MM.1S (cell line): ENCODE measurements around the gene ST8SIA5.

Source experiments
- DNase-seq: peaks from one replicate; pipeline ENCODE4 v3.0.0-alpha.2; 2015
- H2AFZ ChIP-seq: fragments of 300-600 bp; sonication (generic); 2 replicates; pipeline ENCODE4 v1.6.0; 2016; ENCODE audit warnings: antibody characterized with exemption, low read length
- H3F3A ChIP-seq: fragments of 300-600 bp; sonication (generic); 2 replicates; pipeline ENCODE4 v1.6.1; 2016; ENCODE audit warnings: mild to moderate bottlenecking, antibody characterized with exemption, low read length, moderate library complexity, mixed read lengths; ENCODE audit not compliant: insufficient read depth
- H3K27ac ChIP-seq: fragments of 300-600 bp; sonication (generic); 2 replicates; pipeline ENCODE4 v1.5.1; 2016; ENCODE audit warnings: mild to moderate bottlenecking, low read length
- H3K27me3 ChIP-seq: fragments of 300-600 bp; sonication (generic); replicated peaks from 2 replicates; pipeline ENCODE4 v1.6.0; 2016; ENCODE audit warnings: low read length; ENCODE audit not compliant: insufficient read depth
- H3K36me3 ChIP-seq: fragments of 300-600 bp; sonication (generic); replicated peaks from 2 replicates; pipeline ENCODE4 v1.6.1; 2016; ENCODE audit warnings: mild to moderate bottlenecking, low read length, mixed read lengths; ENCODE audit not compliant: insufficient read depth
- H3K4me1 ChIP-seq: fragments of 300-600 bp; sonication (generic); 2 replicates; pipeline ENCODE4 v1.6.1; 2016; ENCODE audit warnings: low read length, mixed read lengths
- H3K4me2 ChIP-seq: fragments of 300-600 bp; sonication (generic); 2 replicates; pipeline ENCODE4 v1.6.0; 2016; ENCODE audit warnings: low read depth, low read length
- H3K4me3 ChIP-seq: fragments of 300-600 bp; sonication (generic); 2 replicates; pipeline ENCODE4 v1.5.1; 2016; ENCODE audit warnings: low read length, mixed read lengths
- H3K79me2 ChIP-seq: fragments of 300-600 bp; sonication (generic); 2 replicates; pipeline ENCODE4 v1.6.1; 2016; ENCODE audit warnings: mixed run types, low read length, mixed read lengths
- H3K9ac ChIP-seq: fragments of 300-600 bp; sonication (generic); 2 replicates; pipeline ENCODE4 v1.6.1; 2016; ENCODE audit warnings: low read length, mixed read lengths
- H3K9me2 ChIP-seq: fragments of 300-600 bp; sonication (generic); replicated peaks from 2 replicates; pipeline ENCODE4 v1.6.1; 2016; ENCODE audit warnings: mild to moderate bottlenecking, low read length, mixed read lengths; ENCODE audit not compliant: insufficient read depth
- H3K9me3 ChIP-seq: fragments of 300-600 bp; sonication (generic); replicated peaks from 2 replicates; pipeline ENCODE4 v1.6.1; 2016; ENCODE audit warnings: mild to moderate bottlenecking, low read length, mixed read lengths; ENCODE audit not compliant: insufficient read depth
- H4K20me1 ChIP-seq: fragments of 300-600 bp; sonication (generic); 2 replicates; pipeline ENCODE4 v1.6.1; 2016; ENCODE audit warnings: mild to moderate bottlenecking, low read length, moderate library complexity, mixed read lengths; ENCODE audit not compliant: insufficient read depth
- EZH2 ChIP-seq: fragments of 300-600 bp; sonication (generic); optimal IDR thresholded peaks from 2 replicates; pipeline ENCODE3; 2017; ENCODE audit warnings: low read depth, mild to moderate bottlenecking, antibody characterized with exemption, low read length, mixed read lengths
- EZH2phosphoT487 ChIP-seq: fragments of 300-600 bp; sonication (generic); IDR thresholded peaks from 2 replicates; pipeline ENCODE4 v1.6.1; 2018; ENCODE audit warnings: antibody characterized with exemption, low read length
- TF ChIP-seq, protein P1 (sequence below): fragments of 300-600 bp; sonication (generic); IDR thresholded peaks from 2 replicates; pipeline ENCODE4 v1.5.1; 2016; ENCODE audit warnings: antibody characterized with exemption, low read length, mixed read lengths

ST8SIA5 gene

DNA sequence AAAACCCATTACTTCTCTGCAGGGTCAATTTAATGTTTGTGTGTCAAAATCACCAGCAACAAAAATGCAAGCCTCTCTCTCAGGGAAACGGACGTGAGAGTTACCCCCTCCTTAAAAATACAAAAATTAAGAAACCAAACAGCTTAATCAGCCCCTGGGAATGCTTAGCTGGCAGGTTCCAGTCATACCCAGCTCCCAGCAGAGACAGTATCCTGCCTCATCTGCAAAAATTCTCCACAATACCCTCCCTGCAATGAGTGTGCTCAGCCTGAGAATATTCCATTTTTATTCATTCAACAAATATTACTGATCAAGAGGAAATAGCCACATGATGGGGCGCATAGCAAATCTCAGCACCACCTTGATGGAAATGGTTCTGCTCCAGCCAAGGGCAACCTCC is 36.3 kb downstream of the ST8SIA5 start:
- Histone ChIP-seq H3K79me2 (no peaks in the 10 kb centered on the region), H3F3A (no peaks in the 10 kb centered on the region), H3K27ac (no peak overlapping the region), H3K4me3 (no peak overlapping the region), H3K36me3 (no peaks in the 10 kb centered on the region), H4K20me1 (no peaks in the 10 kb centered on the region), H3K4me2 (no peak overlapping the region), H3K4me1 (no peaks in the 10 kb centered on the region), H3K9me2 (no peaks in the 10 kb centered on the region), H3K27me3 (no peaks in the 10 kb centered on the region), H3K9ac (no peak overlapping the region), H2AFZ (no peak overlapping the region), H3K9me3 (no peaks in the 10 kb centered on the region)
- TF ChIP-seq, protein P1, sequence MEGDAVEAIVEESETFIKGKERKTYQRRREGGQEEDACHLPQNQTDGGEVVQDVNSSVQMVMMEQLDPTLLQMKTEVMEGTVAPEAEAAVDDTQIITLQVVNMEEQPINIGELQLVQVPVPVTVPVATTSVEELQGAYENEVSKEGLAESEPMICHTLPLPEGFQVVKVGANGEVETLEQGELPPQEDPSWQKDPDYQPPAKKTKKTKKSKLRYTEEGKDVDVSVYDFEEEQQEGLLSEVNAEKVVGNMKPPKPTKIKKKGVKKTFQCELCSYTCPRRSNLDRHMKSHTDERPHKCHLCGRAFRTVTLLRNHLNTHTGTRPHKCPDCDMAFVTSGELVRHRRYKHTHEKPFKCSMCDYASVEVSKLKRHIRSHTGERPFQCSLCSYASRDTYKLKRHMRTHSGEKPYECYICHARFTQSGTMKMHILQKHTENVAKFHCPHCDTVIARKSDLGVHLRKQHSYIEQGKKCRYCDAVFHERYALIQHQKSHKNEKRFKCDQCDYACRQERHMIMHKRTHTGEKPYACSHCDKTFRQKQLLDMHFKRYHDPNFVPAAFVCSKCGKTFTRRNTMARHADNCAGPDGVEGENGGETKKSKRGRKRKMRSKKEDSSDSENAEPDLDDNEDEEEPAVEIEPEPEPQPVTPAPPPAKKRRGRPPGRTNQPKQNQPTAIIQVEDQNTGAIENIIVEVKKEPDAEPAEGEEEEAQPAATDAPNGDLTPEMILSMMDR: no peak
- no peak for DNase-seq

DNA sequence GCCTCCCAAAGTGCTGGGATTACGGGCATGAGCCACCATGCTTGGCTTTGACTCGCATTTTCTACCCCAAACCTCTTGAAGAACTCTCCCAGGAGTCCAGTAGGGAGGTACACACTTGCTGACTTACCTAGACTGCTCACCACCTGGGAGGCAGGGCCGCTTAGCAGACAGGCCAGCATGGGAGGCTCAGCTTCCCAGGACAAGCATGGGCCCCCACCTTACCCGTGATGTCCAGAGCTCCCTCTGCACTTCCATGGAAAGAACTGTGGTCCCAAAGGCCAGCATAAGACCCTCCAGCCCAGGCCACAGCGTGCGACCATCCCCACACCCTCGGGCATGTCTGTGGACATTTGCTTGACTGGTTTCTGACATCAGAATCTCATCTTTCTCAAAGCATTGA is 36.8 kb downstream of the ST8SIA5 start:
- Histone ChIP-seq H3K9me2 (no peaks in the 10 kb centered on the region), H3K9ac (no peak overlapping the region), H3K4me3 (no peak overlapping the region), H3K27ac (no peak overlapping the region), H3K27me3 (no peaks in the 10 kb centered on the region), H2AFZ (no peak overlapping the region), H4K20me1 (no peaks in the 10 kb centered on the region), H3K9me3 (no peaks in the 10 kb centered on the region), H3K4me2 (no peak overlapping the region), H3K79me2 (no peaks in the 10 kb centered on the region), H3K4me1 (no peaks in the 10 kb centered on the region), H3F3A (no peaks in the 10 kb centered on the region), H3K36me3 (no peaks in the 10 kb centered on the region)
- TF ChIP-seq EZH2phosphoT487 (no peak), EZH2 (no peak)
- TF ChIP-seq, protein P1: no peak
- DNase-seq: no peak

DNA sequence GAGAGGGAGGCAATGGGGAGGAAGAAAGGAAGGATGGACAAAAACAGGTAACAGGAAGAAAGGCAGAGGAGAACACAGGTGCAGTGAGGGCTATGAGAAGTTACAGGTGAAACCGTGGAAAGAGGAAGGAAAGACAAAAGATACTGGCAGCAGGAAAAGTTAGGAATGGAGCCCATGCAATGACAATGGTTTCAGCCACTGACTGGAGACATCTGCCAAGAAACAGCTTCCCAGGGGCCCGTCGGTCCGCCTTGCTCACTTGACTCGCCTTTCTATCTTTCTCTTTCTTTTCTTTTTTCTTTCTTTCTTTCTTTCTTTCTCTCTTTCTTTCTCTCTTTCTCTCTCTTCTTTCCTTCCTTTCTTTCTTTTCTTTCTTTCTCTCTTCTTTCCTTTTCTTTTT is 37.5 kb downstream of the ST8SIA5 start:
- Histone ChIP-seq H3K9me3 (no peaks in the 10 kb centered on the region), H3K36me3 (no peaks in the 10 kb centered on the region), H3K9ac (no peak overlapping the region), H3K9me2 (no peaks in the 10 kb centered on the region), H2AFZ (no peak overlapping the region), H3K4me2 (no peak overlapping the region), H3K27ac (no peak overlapping the region), H3K79me2 (no peaks in the 10 kb centered on the region), H3K27me3 (no peaks in the 10 kb centered on the region), H3K4me3 (no peak overlapping the region), H4K20me1 (no peaks in the 10 kb centered on the region), H3F3A (no peaks in the 10 kb centered on the region), H3K4me1 (no peaks in the 10 kb centered on the region)
- DNase-seq: no peak
- TF ChIP-seq, protein P1: no peak
- TF ChIP-seq EZH2 (no peak), EZH2phosphoT487 (no peak)
